IMR-90 (cell line): ENCODE data around the gene FNBP1. TPM values are rescaled to one million over a fixed set of nuclear protein-coding genes. Genes with fewer than 3 reads are reported as not detected.

ENCODE experiments used
- ATAC-seq: fragments of 200-7000 bp; cut with Tn5 transposase; 2 replicates; pipeline ENCODE4 v1.9.1; 2020; ENCODE audit warnings: low read depth, mild to moderate bottlenecking, moderate library complexity
- BruUV-seq: library from RNA; stranded (reverse); fragments of 400-500 nt; replicated peaks from 2 replicates; lab custom pipeline; 2021; lab: Mats Ljungman, UMichigan
- CTCF ChIA-PET: fragments of 300-600 bp; formaldehyde crosslinking; extraction: SDS; loops from one replicate; lab custom pipeline; 2021; ENCODE audit warnings: antibody characterized with exemption; lab: Yijun Ruan, JAX
- POLR2A ChIA-PET: fragments of 300-600 bp; sonication (Branson Sonifier 250); formaldehyde crosslinking; loops from one replicate; lab custom pipeline; 2022; ENCODE audit warnings: antibody characterized with exemption; ENCODE audit not compliant: unreplicated experiment; lab: Charles Lee
- DNase-seq: peaks from one replicate; pipeline ENCODE4 v3.0.0; 2013
- H2AFZ ChIP-seq: replicated peaks from 2 replicates; pipeline ENCODE3; 2013; ENCODE audit warnings: low read length, mild to moderate bottlenecking; ENCODE audit not compliant: poor library complexity
- H2AK5ac ChIP-seq: 2 replicates; pipeline ENCODE4 v1.6.1; 2013; ENCODE audit warnings: low read depth, low read length, inconsistent platforms
- H2AK9ac ChIP-seq: replicated peaks from 2 replicates; pipeline ENCODE3; 2013; ENCODE audit warnings: mild to moderate bottlenecking, low read depth, low read length, moderate library complexity; ENCODE audit not compliant: poor library complexity
- H2BK120ac ChIP-seq: 2 replicates; pipeline ENCODE4 v1.6.1; 2013; ENCODE audit warnings: low read depth, low read length, inconsistent platforms
- H2BK15ac ChIP-seq: 3 replicates; pipeline ENCODE4 v1.6.1; 2013; ENCODE audit warnings: low read depth, low read length, inconsistent platforms
- H2BK20ac ChIP-seq: 2 replicates; pipeline ENCODE4 v1.6.1; 2013; ENCODE audit warnings: low read depth, mild to moderate bottlenecking, inconsistent platforms, low read length, moderate library complexity
- H2BK5ac ChIP-seq: 2 replicates; pipeline ENCODE4 v1.6.1; 2013; ENCODE audit warnings: mild to moderate bottlenecking, low read depth, low read length, inconsistent platforms; ENCODE audit not compliant: poor library complexity, severe bottlenecking
- H3K14ac ChIP-seq: replicated peaks from 2 replicates; pipeline ENCODE4 v1.6.1; 2013; ENCODE audit warnings: low read depth, low read length, inconsistent platforms
- H3K18ac ChIP-seq: 2 replicates; pipeline ENCODE4 v1.6.1; 2013; ENCODE audit warnings: low read depth, low read length, control low read depth
- H3K23ac ChIP-seq: 2 replicates; pipeline ENCODE4 v1.6.1; 2013; ENCODE audit warnings: low read depth, low read length, inconsistent platforms
- H3K27ac ChIP-seq: 2 replicates; pipeline ENCODE4 v1.5.1; 2013; ENCODE audit warnings: mild to moderate bottlenecking, control low read depth, low read length; ENCODE audit not compliant: insufficient read depth
- H3K27me3 ChIP-seq: 2 replicates; pipeline ENCODE4 v1.6.1; 2013; ENCODE audit warnings: low read length; ENCODE audit not compliant: control insufficient read depth, insufficient read depth
- H3K36me3 ChIP-seq: 2 replicates; pipeline ENCODE4 v1.6.1; 2013; ENCODE audit warnings: low read length, mixed read lengths; ENCODE audit not compliant: control insufficient read depth, insufficient read depth
- H3K4ac ChIP-seq: 2 replicates; pipeline ENCODE4 v1.6.1; 2013; ENCODE audit warnings: low read depth, low read length, inconsistent platforms
- H3K4me1 ChIP-seq: 2 replicates; pipeline ENCODE4 v1.6.1; 2013; ENCODE audit warnings: low read length, mixed read lengths; ENCODE audit not compliant: control insufficient read depth, insufficient read depth
- H3K4me2 ChIP-seq: 2 replicates; pipeline ENCODE4 v1.6.1; 2013; ENCODE audit warnings: low read depth, mild to moderate bottlenecking, control low read depth, low read length, moderate library complexity
- H3K4me3 ChIP-seq: 2 replicates; pipeline ENCODE4 v1.5.1; 2013; ENCODE audit warnings: low read depth, mild to moderate bottlenecking, control low read depth, low read length, moderate library complexity; ENCODE audit not compliant: insufficient read depth
- H3K56ac ChIP-seq: 2 replicates; pipeline ENCODE4 v1.6.1; 2013; ENCODE audit warnings: low read length, inconsistent platforms; ENCODE audit not compliant: insufficient read depth; ENCODE audit errors: extremely low read depth
- H3K79me1 ChIP-seq, 2 experiments: 2 replicates each; pipeline ENCODE4 v1.6.1; 2013; ENCODE audit warnings: low read length in 2 of 2, inconsistent platforms in 1 of 2, low read depth in 1 of 2
- H3K9ac ChIP-seq: 2 replicates; pipeline ENCODE4 v1.6.1; 2013; ENCODE audit warnings: low read depth, low read length, control low read depth
- H3K9me1 ChIP-seq: 2 replicates; pipeline ENCODE4 v1.6.1; 2013; ENCODE audit warnings: low read length, inconsistent platforms; ENCODE audit not compliant: insufficient read depth
- H3K9me3 ChIP-seq: 2 replicates; pipeline ENCODE4 v1.6.1; 2013; ENCODE audit warnings: low read length; ENCODE audit not compliant: control insufficient read depth, insufficient read depth
- H4K20me1 ChIP-seq: 2 replicates; pipeline ENCODE4 v1.6.1; 2013; ENCODE audit warnings: low read length, inconsistent platforms; ENCODE audit not compliant: insufficient read depth
- H4K5ac ChIP-seq: 2 replicates; pipeline ENCODE4 v1.6.1; 2013; ENCODE audit warnings: mild to moderate bottlenecking, low read depth, low read length, control low read depth
- H4K8ac ChIP-seq, 2 experiments: 2 replicates each; pipeline ENCODE4 v1.6.1; 2013; ENCODE audit warnings: low read depth in 2 of 2, low read length in 2 of 2, control low read depth in 1 of 2, inconsistent platforms in 1 of 2
- H4K91ac ChIP-seq: 2 replicates; pipeline ENCODE4 v1.6.1; 2013; ENCODE audit warnings: low read depth, low read length, inconsistent platforms; ENCODE audit not compliant: insufficient read depth
- BHLHE40 ChIP-seq: fragments of 150-350 bp; IDR thresholded peaks from 2 replicates; pipeline ENCODE4 v1.6.1; 2016; ENCODE audit warnings: mild to moderate bottlenecking, low read depth, low read length
- CEBPB ChIP-seq: IDR thresholded peaks from 2 replicates; pipeline ENCODE4 v1.6.1; 2012; ENCODE audit warnings: low read depth, low read length, improper control_type of control experiment
- CHD1 ChIP-seq: IDR thresholded peaks from 2 replicates; pipeline ENCODE4 v1.6.1; 2012; ENCODE audit warnings: low read depth, low read length, improper control_type of control experiment
- CTCF ChIP-seq: conservative IDR thresholded peaks from 2 replicates; pipeline ENCODE4 v1.5.1; 2012; ENCODE audit warnings: mild to moderate bottlenecking, low read depth, low read length, improper control_type of control experiment
- ELK1 ChIP-seq: fragments of 150-350 bp; IDR thresholded peaks from 2 replicates; pipeline ENCODE4 v1.6.1; 2016; ENCODE audit warnings: low read depth, mild to moderate bottlenecking, low read length, moderate library complexity, borderline replicate concordance
- FOS ChIP-seq: fragments of 150-350 bp; IDR thresholded peaks from 2 replicates; pipeline ENCODE4 v1.6.1; 2016; ENCODE audit warnings: low read depth, low read length
- MAFK ChIP-seq: IDR thresholded peaks from 2 replicates; pipeline ENCODE4 v1.6.1; 2012; ENCODE audit warnings: low read depth, low read length, improper control_type of control experiment
- MAZ ChIP-seq: IDR thresholded peaks from 2 replicates; pipeline ENCODE4 v1.6.1; 2012; ENCODE audit warnings: low read depth, mild to moderate bottlenecking, low read length, improper control_type of control experiment, moderate library complexity, borderline replicate concordance
- MXI1 ChIP-seq: IDR thresholded peaks from 2 replicates; pipeline ENCODE4 v1.6.1; 2012; ENCODE audit warnings: low read depth, mild to moderate bottlenecking, low read length, moderate library complexity, borderline replicate concordance
- NFE2L2 ChIP-seq: fragments of 150-350 bp; IDR thresholded peaks from 2 replicates; pipeline ENCODE4 v1.6.1; 2016; ENCODE audit warnings: low read depth, mild to moderate bottlenecking, low read length
- POLR2A ChIP-seq: IDR thresholded peaks from 2 replicates; pipeline ENCODE4 v1.6.1; 2012; ENCODE audit warnings: mild to moderate bottlenecking, low read depth, low read length
- RAD21 ChIP-seq: IDR thresholded peaks from 2 replicates; pipeline ENCODE4 v1.6.1; 2012; ENCODE audit warnings: low read length, improper control_type of control experiment
- RCOR1 ChIP-seq: IDR thresholded peaks from 2 replicates; pipeline ENCODE4 v1.6.1; 2012; ENCODE audit warnings: mild to moderate bottlenecking, low read length, improper control_type of control experiment; ENCODE audit not compliant: insufficient replicate concordance
- RFX5 ChIP-seq: IDR thresholded peaks from 2 replicates; pipeline ENCODE4 v1.8.0; 2012; ENCODE audit warnings: low read depth, mild to moderate bottlenecking, low read length, moderate library complexity
- SMC3 ChIP-seq: fragments of 150-350 bp; IDR thresholded peaks from 2 replicates; pipeline ENCODE4 v1.6.1; 2016; ENCODE audit warnings: low read depth, mild to moderate bottlenecking, antibody characterized with exemption, low read length, moderate library complexity
- USF2 ChIP-seq: fragments of 150-350 bp; IDR thresholded peaks from 2 replicates; pipeline ENCODE4 v1.6.1; 2017; ENCODE audit warnings: mild to moderate bottlenecking, antibody characterized with exemption, low read length, low read depth
- WGBS, 2 experiments: methylation state at CpG; one replicate each; pipeline versions ENCODE4 v1.1.5 to v1.1.7; 2013; ENCODE audit warnings: missing lambda C conversion rate in 2 of 2; ENCODE audit not compliant: insufficient read length in 1 of 2; ENCODE audit errors: extremely low coverage in 2 of 2; 5-methylcytosine and 5-hydroxymethylcytosine counted together
- dilution Hi-C: fragments of 300-500 bp; cut with HindIII; formaldehyde crosslinking; loops from one replicate; pipeline ENCODE4 v1.14.3; 2018; ENCODE audit warnings: low sequenced_read_pairs; ENCODE audit not compliant: unreplicated experiment
- in situ Hi-C: fragments of 300-500 bp; cut with MboI; formaldehyde crosslinking; loops from 3 replicates; pipeline ENCODE4 v1.14.3; 2019; ENCODE audit warnings: low sequenced_read_pairs, inconsistent platforms, mixed read lengths
- intact Hi-C: fragments of 100-400 bp; cut with micrococcal nuclease; formaldehyde crosslinking; loops from 2 replicates; pipeline ENCODE4 v1.10.0; 2022
- polyA plus RNA-seq, 3 experiments: library from polyadenylated mRNA; depleted of rRNA; stranded (reverse); fragments of >200 nt; gene quantifications; 2 replicates each; pipeline ENCODE4 v1.2.3, GENCODE V29; 2012; ENCODE audit warnings: low replicate concordance in 1 of 3
- total RNA-seq: library from RNA; depleted of rRNA; stranded (reverse); fragments of >200 nt; gene quantifications from 2 replicates; pipeline ENCODE4 v1.2.3, GENCODE V29; 2012

Gene FNBP1
- total and polyA plus RNA-seq, 2 of the 4 experiments (the other 2 are of a cell fraction): 10.3 to 15.4 TPM

GRCh38 chr9:129909851-129910250 is 133.1 kb downstream of the FNBP1 start:
- H3K4me1 ChIP-seq: peaks cover 4% of the 10 kb centered on the region
- H3K79me1 ChIP-seq: no peaks in the 10 kb centered on the region
- peaks cover 7% of the 10 kb centered on the region; the same call in 1 of the 2 replicates for H3K9me1 ChIP-seq
- H2BK15ac ChIP-seq: no peak overlapping the region
- H3K4me2 ChIP-seq: no peak overlapping the region
- H2AK5ac ChIP-seq: no peak overlapping the region
- H2AFZ ChIP-seq: no peak overlapping the region
- no peaks in the 10 kb centered on the region for H3K9me3 ChIP-seq
- no peak for DNase-seq
- no peaks in the 10 kb centered on the region for H3K27me3 ChIP-seq
- H2BK5ac ChIP-seq: no peak overlapping the region
- H4K91ac ChIP-seq: no peak overlapping the region
- no peak overlapping the region for H3K56ac ChIP-seq
- peaks cover 7% of the 10 kb centered on the region for H3K36me3 ChIP-seq
- no peak overlapping the region for H3K4me3 ChIP-seq
- no peak for ATAC-seq
- H3K27ac ChIP-seq: no peak overlapping the region
- H3K18ac ChIP-seq: no peak overlapping the region
- H2BK120ac ChIP-seq: 0 out of 2 replicates have a peak overlapping the region, but pooled peaks have one; percentile 16
- dilution Hi-C loops (no loop called here), in situ Hi-C loops (no loop called here), intact Hi-C loops (no loop called here)
- H4K20me1 ChIP-seq: no peaks in the 10 kb centered on the region
- no peak overlapping the region for H3K9ac ChIP-seq
- no peak overlapping the region for H2BK20ac ChIP-seq
- BruUV-seq: no TSS peak
- no peak overlapping the region for H4K8ac ChIP-seq
- no peak overlapping the region for H3K23ac ChIP-seq
- H2AK9ac ChIP-seq: no peak overlapping the region
- CTCF ChIA-PET: interaction anchor here (1.1 kb wide), 1 partner anchor 107 kb away, joined by 3 read pairs; no protein-coding TSS in a partner anchor
- 97% methylated on average over 9 of the region's 9 CpGs; no CpG with 5 or more reads in 1 of the 2 experiments for WGBS, 2 experiments
- H3K14ac ChIP-seq: no peak overlapping the region
- H4K5ac ChIP-seq: no peak overlapping the region
- POLR2A ChIA-PET: no interaction called here
- TF ChIP-seq ELK1 (no peak), MXI1 (no peak), BHLHE40 (no peak), FOS (no peak), MAFK (no peak), RAD21 (no peak), NFE2L2 (no peak), RFX5 (no peak), RCOR1 (no peak), USF2 (no peak), SMC3 (no peak), CTCF (no peak), MAZ (no peak), CEBPB (no peak), POLR2A (no peak), CHD1 (no peak)
- no peak overlapping the region for H3K4ac ChIP-seq
